IMR-90 (cell line): ENCODE results near the gene MAPK8IP3. TPM values are rescaled to one million over a fixed set of nuclear protein-coding genes. Genes with fewer than 3 reads are reported as not detected.

Experiments
- ATAC-seq: fragments of 200-7000 bp; cut with Tn5 transposase; 2 replicates; pipeline ENCODE4 v1.9.1; 2020; ENCODE audit warnings: low read depth, mild to moderate bottlenecking, moderate library complexity
- BruUV-seq: library from RNA; stranded (reverse); fragments of 400-500 nt; replicated peaks from 2 replicates; lab custom pipeline; 2021; lab: Mats Ljungman, UMichigan
- CTCF ChIA-PET: fragments of 300-600 bp; formaldehyde crosslinking; extraction: SDS; loops from one replicate; lab custom pipeline; 2021; ENCODE audit warnings: antibody characterized with exemption; lab: Yijun Ruan, JAX
- POLR2A ChIA-PET: fragments of 300-600 bp; sonication (Branson Sonifier 250); formaldehyde crosslinking; loops from one replicate; lab custom pipeline; 2022; ENCODE audit warnings: antibody characterized with exemption; ENCODE audit not compliant: unreplicated experiment; lab: Charles Lee
- DNase-seq: peaks from one replicate; pipeline ENCODE4 v3.0.0; 2013
- H2AFZ ChIP-seq: replicated peaks from 2 replicates; pipeline ENCODE3; 2013; ENCODE audit warnings: low read length, mild to moderate bottlenecking; ENCODE audit not compliant: poor library complexity
- H2AK5ac ChIP-seq: 2 replicates; pipeline ENCODE4 v1.6.1; 2013; ENCODE audit warnings: low read depth, low read length, inconsistent platforms
- H2AK9ac ChIP-seq: replicated peaks from 2 replicates; pipeline ENCODE3; 2013; ENCODE audit warnings: mild to moderate bottlenecking, low read depth, low read length, moderate library complexity; ENCODE audit not compliant: poor library complexity
- H2BK120ac ChIP-seq: 2 replicates; pipeline ENCODE4 v1.6.1; 2013; ENCODE audit warnings: low read depth, low read length, inconsistent platforms
- H2BK15ac ChIP-seq: 3 replicates; pipeline ENCODE4 v1.6.1; 2013; ENCODE audit warnings: low read depth, low read length, inconsistent platforms
- H2BK20ac ChIP-seq: 2 replicates; pipeline ENCODE4 v1.6.1; 2013; ENCODE audit warnings: low read depth, mild to moderate bottlenecking, inconsistent platforms, low read length, moderate library complexity
- H2BK5ac ChIP-seq: 2 replicates; pipeline ENCODE4 v1.6.1; 2013; ENCODE audit warnings: mild to moderate bottlenecking, low read depth, low read length, inconsistent platforms; ENCODE audit not compliant: poor library complexity, severe bottlenecking
- H3K14ac ChIP-seq: replicated peaks from 2 replicates; pipeline ENCODE4 v1.6.1; 2013; ENCODE audit warnings: low read depth, low read length, inconsistent platforms
- H3K18ac ChIP-seq: 2 replicates; pipeline ENCODE4 v1.6.1; 2013; ENCODE audit warnings: low read depth, low read length, control low read depth
- H3K23ac ChIP-seq: 2 replicates; pipeline ENCODE4 v1.6.1; 2013; ENCODE audit warnings: low read depth, low read length, inconsistent platforms
- H3K27ac ChIP-seq: 2 replicates; pipeline ENCODE4 v1.5.1; 2013; ENCODE audit warnings: mild to moderate bottlenecking, control low read depth, low read length; ENCODE audit not compliant: insufficient read depth
- H3K27me3 ChIP-seq: 2 replicates; pipeline ENCODE4 v1.6.1; 2013; ENCODE audit warnings: low read length; ENCODE audit not compliant: control insufficient read depth, insufficient read depth
- H3K36me3 ChIP-seq: 2 replicates; pipeline ENCODE4 v1.6.1; 2013; ENCODE audit warnings: low read length, mixed read lengths; ENCODE audit not compliant: control insufficient read depth, insufficient read depth
- H3K4ac ChIP-seq: 2 replicates; pipeline ENCODE4 v1.6.1; 2013; ENCODE audit warnings: low read depth, low read length, inconsistent platforms
- H3K4me1 ChIP-seq: 2 replicates; pipeline ENCODE4 v1.6.1; 2013; ENCODE audit warnings: low read length, mixed read lengths; ENCODE audit not compliant: control insufficient read depth, insufficient read depth
- H3K4me2 ChIP-seq: 2 replicates; pipeline ENCODE4 v1.6.1; 2013; ENCODE audit warnings: low read depth, mild to moderate bottlenecking, control low read depth, low read length, moderate library complexity
- H3K4me3 ChIP-seq: 2 replicates; pipeline ENCODE4 v1.5.1; 2013; ENCODE audit warnings: low read depth, mild to moderate bottlenecking, control low read depth, low read length, moderate library complexity; ENCODE audit not compliant: insufficient read depth
- H3K56ac ChIP-seq: 2 replicates; pipeline ENCODE4 v1.6.1; 2013; ENCODE audit warnings: low read length, inconsistent platforms; ENCODE audit not compliant: insufficient read depth; ENCODE audit errors: extremely low read depth
- H3K79me1 ChIP-seq, 2 experiments: 2 replicates each; pipeline ENCODE4 v1.6.1; 2013; ENCODE audit warnings: low read length in 2 of 2, inconsistent platforms in 1 of 2, low read depth in 1 of 2
- H3K9ac ChIP-seq: 2 replicates; pipeline ENCODE4 v1.6.1; 2013; ENCODE audit warnings: low read depth, low read length, control low read depth
- H3K9me1 ChIP-seq: 2 replicates; pipeline ENCODE4 v1.6.1; 2013; ENCODE audit warnings: low read length, inconsistent platforms; ENCODE audit not compliant: insufficient read depth
- H3K9me3 ChIP-seq: 2 replicates; pipeline ENCODE4 v1.6.1; 2013; ENCODE audit warnings: low read length; ENCODE audit not compliant: control insufficient read depth, insufficient read depth
- H4K20me1 ChIP-seq: 2 replicates; pipeline ENCODE4 v1.6.1; 2013; ENCODE audit warnings: low read length, inconsistent platforms; ENCODE audit not compliant: insufficient read depth
- H4K5ac ChIP-seq: 2 replicates; pipeline ENCODE4 v1.6.1; 2013; ENCODE audit warnings: mild to moderate bottlenecking, low read depth, low read length, control low read depth
- H4K8ac ChIP-seq, 2 experiments: 2 replicates each; pipeline ENCODE4 v1.6.1; 2013; ENCODE audit warnings: low read depth in 2 of 2, low read length in 2 of 2, control low read depth in 1 of 2, inconsistent platforms in 1 of 2
- H4K91ac ChIP-seq: 2 replicates; pipeline ENCODE4 v1.6.1; 2013; ENCODE audit warnings: low read depth, low read length, inconsistent platforms; ENCODE audit not compliant: insufficient read depth
- CHD1 ChIP-seq: IDR thresholded peaks from 2 replicates; pipeline ENCODE4 v1.6.1; 2012; ENCODE audit warnings: low read depth, low read length, improper control_type of control experiment
- MAFK ChIP-seq: IDR thresholded peaks from 2 replicates; pipeline ENCODE4 v1.6.1; 2012; ENCODE audit warnings: low read depth, low read length, improper control_type of control experiment
- SMC3 ChIP-seq: fragments of 150-350 bp; IDR thresholded peaks from 2 replicates; pipeline ENCODE4 v1.6.1; 2016; ENCODE audit warnings: low read depth, mild to moderate bottlenecking, antibody characterized with exemption, low read length, moderate library complexity
- WGBS, 2 experiments: methylation state at CpG; one replicate each; pipeline versions ENCODE4 v1.1.5 to v1.1.7; 2013; ENCODE audit warnings: missing lambda C conversion rate in 2 of 2; ENCODE audit not compliant: insufficient read length in 1 of 2; ENCODE audit errors: extremely low coverage in 2 of 2; 5-methylcytosine and 5-hydroxymethylcytosine counted together
- dilution Hi-C: fragments of 300-500 bp; cut with HindIII; formaldehyde crosslinking; loops from one replicate; pipeline ENCODE4 v1.14.3; 2018; ENCODE audit warnings: low sequenced_read_pairs; ENCODE audit not compliant: unreplicated experiment
- in situ Hi-C: fragments of 300-500 bp; cut with MboI; formaldehyde crosslinking; loops from 3 replicates; pipeline ENCODE4 v1.14.3; 2019; ENCODE audit warnings: low sequenced_read_pairs, inconsistent platforms, mixed read lengths
- intact Hi-C: fragments of 100-400 bp; cut with micrococcal nuclease; formaldehyde crosslinking; loops from 2 replicates; pipeline ENCODE4 v1.10.0; 2022
- polyA plus RNA-seq, 3 experiments: library from polyadenylated mRNA; depleted of rRNA; stranded (reverse); fragments of >200 nt; gene quantifications; 2 replicates each; pipeline ENCODE4 v1.2.3, GENCODE V29; 2012; ENCODE audit warnings: low replicate concordance in 1 of 3
- total RNA-seq: library from RNA; depleted of rRNA; stranded (reverse); fragments of >200 nt; gene quantifications from 2 replicates; pipeline ENCODE4 v1.2.3, GENCODE V29; 2012

Gene MAPK8IP3
- total and polyA plus RNA-seq, 2 of the 4 experiments (the other 2 are of a cell fraction), result 17.0 to 69.1 TPM

- Histone ChIP-seq H2BK15ac (no peak overlapping the region), H4K5ac (no peak overlapping the region), H2AK5ac (no peak overlapping the region), H3K4ac (no peak overlapping the region), H4K8ac (no peak overlapping the region), H4K20me1 (no peaks in the 10 kb centered on the region), H2AFZ (no peak overlapping the region), H3K9ac (no peak overlapping the region), H2BK20ac (no peak overlapping the region), H3K18ac (no peak overlapping the region), H3K23ac (no peak overlapping the region), H3K27me3 (no peaks in the 10 kb centered on the region), H3K79me1 (peaks cover 14 to 34% of the 10 kb centered on the region in 2 experiments), H3K14ac (no peak overlapping the region), H2AK9ac (no peak overlapping the region), H3K27ac (no peak overlapping the region), H3K4me2 (no peak overlapping the region), H3K9me1 (no peaks in the 10 kb centered on the region), H3K56ac (no peak overlapping the region), H3K36me3 (peaks cover 30% of the 10 kb centered on the region), H2BK5ac (no peak overlapping the region), H4K91ac (no peak overlapping the region), H2BK120ac (no peak overlapping the region), H3K4me1 (no peaks in the 10 kb centered on the region), H3K4me3 (no peak overlapping the region), H3K9me3 (0 out of 2 replicates have a peak, but pooled peaks cover 1% of the 10 kb centered on the region)
- no peak for ATAC-seq
- intact Hi-C loops, result no loop called here
- BruUV-seq, result no TSS peak
- DNase-seq, result no peak
- ChIA-PET POLR2A (no interaction called here), CTCF (no interaction called here)
- WGBS, 2 experiments, result 80% methylated on average over 1 of the region's 10 CpGs; no CpG with 5 or more reads in 1 of the 2 experiments
- TF ChIP-seq MAFK (no peak), CHD1 (no peak), SMC3 (no peak)
- dilution Hi-C loops, result no loop called here
- in situ Hi-C loops, result no loop called here
Measured at GRCh38 chr16:1698680-1699079, 7.3 kb upstream of the MAPK8IP3 start.
